Measurements from ENCODE around the gene B3GAT3.
"Not testable (repeated sequence)": the region's sequence is repeated elsewhere in the genome, so short reads cannot be mapped to it uniquely, and the experiment has no call there.

Gene B3GAT3

DNA sequence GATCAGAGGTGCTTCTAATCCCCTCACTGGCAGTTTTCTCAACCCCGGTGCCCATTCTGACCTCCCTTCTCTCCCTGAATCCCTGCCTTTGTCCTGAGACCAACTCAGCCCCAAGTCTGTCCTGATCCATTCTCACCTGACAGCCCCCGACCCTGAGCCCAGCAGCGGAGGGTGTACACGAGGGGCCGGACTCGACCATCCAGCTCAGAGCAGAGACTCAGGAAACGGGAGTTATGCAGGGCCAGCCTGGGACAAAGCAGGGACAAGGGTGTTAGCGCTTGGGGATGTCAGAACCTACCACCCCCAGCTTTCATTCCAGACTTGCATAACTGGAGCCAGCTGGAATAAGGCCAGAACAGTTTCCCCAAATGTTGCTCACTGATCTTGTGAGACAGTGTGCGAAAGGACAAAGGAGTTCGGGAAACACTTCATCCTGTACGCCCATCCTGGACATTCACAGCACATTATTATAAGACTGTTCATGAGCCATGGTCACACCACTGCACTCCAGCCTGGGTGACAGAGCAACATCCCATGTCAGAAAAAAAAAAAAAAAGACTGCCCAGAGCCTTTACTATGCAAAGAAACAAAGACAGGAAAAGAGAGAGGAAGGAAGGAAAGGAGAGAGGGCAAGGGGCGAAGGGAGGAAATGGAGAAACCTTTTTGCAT, 44.6 kb downstream of the B3GAT3 start:
- DNase-seq (ENCODE audit: low spot score) = no peak

DNA sequence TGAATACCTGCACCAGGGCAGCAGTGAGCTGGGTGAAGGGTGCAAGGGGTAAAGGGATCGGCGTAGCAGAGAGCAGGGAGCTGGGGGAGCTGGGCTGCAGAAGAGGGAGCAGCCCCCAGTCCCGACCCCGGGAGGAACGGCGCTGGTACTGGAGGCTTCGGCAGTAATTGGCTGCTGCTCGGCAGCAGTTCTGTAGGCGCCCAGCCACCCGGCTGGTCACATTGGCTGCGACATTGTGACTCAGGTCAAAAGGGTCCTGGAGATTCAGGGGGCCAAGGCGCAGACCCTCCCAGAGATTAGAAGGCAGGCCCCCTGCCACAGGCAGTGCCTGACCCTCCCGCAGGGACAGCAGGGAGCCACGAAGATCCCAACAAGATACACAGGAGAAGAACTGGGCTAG, 45.9 kb downstream of the B3GAT3 start:
- DNase-seq (ENCODE audit: low spot score) = no peak

DNA sequence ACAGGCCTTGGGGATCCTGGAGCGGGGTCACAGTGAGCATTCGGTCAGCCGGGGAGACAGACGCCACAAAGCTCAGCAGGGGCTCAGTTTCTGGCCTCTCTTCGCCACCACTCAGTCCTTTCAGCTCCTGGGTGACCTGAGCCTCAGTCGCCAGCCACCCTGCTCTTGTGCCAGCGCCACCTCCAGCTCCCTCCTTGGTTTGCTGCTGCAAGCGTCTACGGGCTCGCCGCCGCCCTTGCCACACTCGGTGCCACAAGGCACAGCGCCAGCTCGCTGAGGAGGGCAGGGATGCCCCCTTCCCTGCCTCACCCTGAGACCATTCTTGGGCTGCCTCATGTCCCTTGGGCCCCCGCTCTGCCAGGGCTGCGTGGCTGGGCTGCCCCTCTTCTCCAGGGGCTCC, 46.6 kb downstream of the B3GAT3 start:
- DNase-seq (ENCODE audit: low spot score) = no peak

DNA sequence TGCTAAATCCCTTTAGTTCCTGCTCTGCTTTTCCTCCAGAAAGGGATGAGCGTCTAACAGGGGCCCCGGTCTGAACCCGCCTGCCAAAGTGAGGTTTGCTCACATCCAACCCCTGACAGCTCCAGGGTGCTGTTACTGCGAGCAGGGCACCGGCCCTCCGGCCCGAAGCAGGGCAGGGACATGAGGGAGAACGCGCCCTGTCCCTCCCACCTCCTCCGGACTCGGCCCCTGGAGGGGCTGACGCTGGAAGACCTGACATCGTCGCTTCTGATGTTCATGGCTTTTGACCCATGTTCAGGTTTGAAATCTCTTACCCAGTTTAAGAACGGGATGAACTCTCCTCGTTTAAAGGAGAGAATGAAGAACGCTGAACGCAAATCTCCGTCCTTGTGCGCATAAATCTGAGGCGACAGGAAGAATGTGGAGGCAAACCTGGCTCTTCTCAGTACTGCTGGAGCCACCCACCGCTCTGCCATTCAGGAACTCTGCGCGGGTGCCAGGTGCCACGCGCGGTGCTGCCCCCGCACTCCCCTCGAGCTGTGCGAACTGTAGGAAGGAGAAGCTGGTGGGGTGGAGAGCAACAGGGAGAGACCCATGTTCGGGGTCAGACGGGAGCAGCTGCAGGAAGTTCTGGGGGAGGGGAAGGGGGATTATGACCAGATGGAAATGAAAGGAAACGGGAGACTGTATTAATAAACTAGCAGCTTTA, 47.3 kb downstream of the B3GAT3 start:
- DNase-seq (ENCODE audit: low spot score) = no peak

DNA sequence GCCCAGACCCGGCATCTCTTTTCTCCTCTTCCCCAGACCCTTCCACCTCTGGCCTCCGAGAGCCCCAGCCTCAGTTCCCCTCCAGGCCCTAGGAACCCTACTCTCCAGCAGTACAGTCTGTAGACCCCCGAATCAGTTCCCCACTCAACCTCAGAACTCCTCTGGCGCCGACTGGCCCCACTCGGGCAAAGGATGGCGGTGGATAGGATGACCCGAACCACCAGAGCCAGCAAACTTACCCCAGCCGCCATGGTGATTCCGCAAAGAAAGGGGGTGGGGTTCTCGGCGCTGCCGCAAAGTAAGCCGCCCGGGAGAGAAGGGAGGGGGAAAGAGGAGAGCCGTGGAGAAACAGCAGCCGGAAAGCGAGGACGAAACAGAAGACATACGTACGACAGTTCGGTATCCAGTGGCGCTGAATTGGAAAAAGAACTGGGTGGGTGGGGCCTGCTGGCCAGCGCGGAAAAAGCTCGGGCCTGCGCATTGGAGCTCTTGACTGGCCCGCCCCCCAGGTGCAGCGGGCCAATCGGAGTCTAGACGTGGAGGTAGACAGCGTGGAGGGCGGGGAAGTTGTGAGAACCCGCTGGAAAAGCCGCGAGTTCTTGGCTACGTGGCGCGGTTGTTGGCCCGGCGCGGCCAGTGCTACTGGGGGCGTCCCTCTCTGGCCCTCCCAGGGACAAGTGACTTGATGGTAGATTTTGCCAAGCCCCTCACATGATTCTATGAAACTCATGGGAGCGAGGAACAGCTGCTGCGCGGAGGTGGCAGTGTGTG, 48.0 kb downstream of the B3GAT3 start, which contains the start of gene EEF1G:
Gene EEF1G, minus strand, starts transcription at position 300 of the 771 bp plus-strand sequence. Its CDS starts 49 bp downstream, at position 251.
- peak; percentile 97 for DNase-seq (ENCODE audit: low spot score)

DNA sequence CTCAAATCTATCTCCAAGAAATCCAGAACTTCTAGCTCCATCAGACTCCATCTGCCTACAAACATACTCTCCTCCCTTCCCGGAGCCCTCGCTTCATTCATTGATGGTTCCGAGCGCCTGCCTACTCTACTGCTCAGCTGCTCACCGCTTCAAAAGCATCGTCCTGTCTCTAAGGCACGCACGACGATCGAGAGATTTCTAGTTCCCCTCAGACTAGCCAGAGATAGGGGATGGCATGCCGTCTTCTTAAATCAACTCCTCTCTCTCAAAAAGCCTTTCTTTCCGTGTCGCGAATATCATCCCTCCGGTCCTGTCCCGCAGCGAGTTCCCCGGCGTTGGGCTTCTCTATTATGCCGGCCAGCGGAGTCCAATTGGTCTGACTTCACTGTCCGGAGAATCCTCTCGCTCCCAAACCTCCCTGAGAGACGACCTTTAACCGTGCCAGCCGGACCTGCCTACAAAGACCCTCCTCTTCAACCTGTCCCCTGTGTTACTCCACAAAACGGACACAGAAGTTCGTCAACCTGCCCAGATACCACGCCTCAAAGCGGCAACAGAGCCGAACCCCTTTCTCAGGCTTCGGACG, 48.7 kb downstream of the B3GAT3 start:
- DNase-seq (ENCODE audit: low spot score) = no peak

DNA sequence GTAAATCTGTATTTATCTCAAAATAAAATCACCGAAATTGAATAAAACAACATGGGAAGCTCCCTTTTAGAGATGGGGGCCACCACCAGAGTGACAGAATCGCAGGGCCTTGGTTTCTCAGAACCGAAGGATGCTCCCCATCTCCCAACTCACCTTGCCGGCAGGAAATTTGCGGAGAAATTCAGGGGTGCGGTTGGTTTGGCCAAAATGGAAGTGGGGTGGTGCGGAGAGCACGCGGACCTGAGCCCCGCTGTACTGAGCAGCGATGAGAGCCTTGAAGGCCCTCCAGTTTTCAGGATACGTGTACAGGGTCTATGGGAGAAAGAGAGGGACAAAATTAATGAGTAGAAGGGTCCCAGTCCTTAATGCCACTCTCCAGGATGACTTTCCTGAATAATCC, 49.4 kb downstream of the B3GAT3 start:
- no peak for DNase-seq (ENCODE audit: low spot score)

DNA sequence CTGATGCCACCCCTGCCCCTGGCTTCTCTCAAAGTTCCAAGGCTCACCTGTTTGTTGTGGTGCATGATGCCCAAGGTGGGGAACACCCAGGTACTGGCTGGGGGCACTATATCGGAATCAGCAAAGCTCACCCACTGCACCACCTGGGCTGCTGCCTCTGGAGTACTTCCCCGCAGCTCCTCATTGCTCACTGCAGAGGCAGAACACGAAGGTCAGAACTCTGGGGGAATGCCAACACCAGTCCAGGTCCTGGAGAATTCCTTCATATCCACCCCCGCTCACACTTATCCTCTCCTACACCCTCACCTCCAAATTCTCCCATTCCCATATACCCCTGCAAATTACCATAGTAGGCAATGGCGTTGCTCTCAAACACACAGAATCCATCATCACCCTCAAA, 50.3 kb downstream of the B3GAT3 start:
- DNase-seq (ENCODE audit: low spot score) = not testable (repeated sequence)

DNA sequence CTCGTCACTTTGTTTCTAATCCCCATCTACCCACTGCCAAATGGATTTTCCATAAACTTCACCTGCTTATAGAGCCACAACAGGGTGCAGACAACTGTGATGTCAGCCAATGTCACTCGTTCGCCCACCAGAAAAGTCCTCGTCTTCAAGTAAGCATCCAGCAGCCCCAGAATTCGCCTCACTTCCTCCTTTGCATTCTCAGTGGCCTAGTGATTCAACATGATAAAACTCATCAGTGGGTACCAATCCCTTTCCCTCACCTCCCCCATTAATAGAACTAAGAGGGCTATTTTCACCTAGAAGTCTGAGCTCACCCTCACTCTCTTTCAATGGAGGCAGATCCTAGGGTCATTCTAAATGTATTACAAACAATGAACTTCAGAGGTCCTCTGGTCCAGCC, 50.9 kb downstream of the B3GAT3 start:
- DNase-seq (ENCODE audit: low spot score) = not testable (repeated sequence)

DNA sequence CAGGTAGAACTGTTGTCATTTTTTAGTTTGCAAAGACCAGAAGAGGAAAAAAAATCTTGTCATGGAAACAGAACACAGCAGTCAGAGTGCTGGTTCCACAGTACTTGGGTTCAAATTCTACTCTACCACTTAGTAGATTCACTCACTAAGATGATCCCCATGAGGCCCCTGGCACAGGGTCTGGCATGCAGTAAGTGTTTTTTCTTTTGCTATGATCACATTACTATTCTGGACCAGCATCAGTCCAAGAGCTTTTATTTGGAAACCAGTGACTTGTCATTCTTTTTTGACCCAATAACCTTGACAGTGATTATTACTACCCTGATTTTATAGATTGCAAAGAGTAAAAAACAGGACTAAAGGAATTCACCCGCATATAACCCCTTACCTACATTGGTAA, 52.2 kb downstream of the B3GAT3 start:
- DNase-seq (ENCODE audit: low spot score) = no peak

DNA sequence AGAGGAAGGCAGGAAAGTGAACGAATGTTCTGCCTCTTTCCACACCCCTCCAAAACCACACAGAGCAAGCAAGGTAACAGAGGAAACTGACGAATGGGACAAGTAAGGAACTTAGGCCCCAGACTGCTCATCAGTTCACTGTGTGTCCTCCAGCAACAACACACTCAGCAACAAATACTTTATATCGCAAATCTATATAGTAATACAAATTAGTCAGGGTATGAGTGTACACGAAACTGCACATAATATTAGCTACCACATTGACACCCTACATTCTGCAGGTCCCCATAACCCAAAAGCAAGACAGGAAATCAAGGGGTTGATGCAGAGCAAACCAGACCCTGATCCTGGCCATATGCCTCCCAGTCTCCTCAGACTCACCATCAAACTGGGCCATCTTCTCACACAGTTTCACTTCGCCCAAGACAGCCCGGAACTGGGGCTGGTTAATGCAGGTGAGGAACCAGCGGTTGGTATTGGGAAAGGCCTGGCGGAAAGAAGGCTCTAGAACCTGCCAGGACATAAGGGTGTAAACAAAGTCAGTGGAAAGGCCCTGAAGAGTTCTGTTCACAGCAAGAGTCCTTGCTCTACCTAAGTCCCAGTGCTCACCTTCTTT, 54.7 kb downstream of the B3GAT3 start:
- no peak for DNase-seq (ENCODE audit: low spot score)

DNA sequence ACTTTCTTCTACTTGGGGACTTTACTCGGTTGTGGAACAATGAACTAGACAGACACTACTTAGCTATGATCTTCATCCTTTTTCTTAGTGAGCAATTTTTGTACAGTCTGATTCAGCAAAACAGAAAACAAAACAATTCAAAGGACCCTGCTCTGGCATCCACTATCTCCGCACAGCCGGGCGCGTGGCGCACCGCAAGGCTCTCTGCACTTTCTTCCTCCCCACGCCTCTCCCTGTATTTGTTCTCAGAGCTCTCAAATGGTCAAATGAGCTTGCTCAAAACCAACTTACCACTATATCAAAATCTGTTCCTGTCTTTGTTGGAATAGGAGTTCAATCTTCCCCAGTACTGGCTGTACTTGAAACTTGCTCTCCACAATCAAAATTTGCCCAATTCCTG, 55.5 kb downstream of the B3GAT3 start:
- no peak for DNase-seq (ENCODE audit: low spot score)
